Activated T-cell treated with anti-CD3 and anti-CD28 coated beads for 48 hours (primary cell): Measurements from ENCODE around the gene ROR2.
"Not testable (repeated sequence)": the region's sequence is repeated elsewhere in the genome, so short reads cannot be mapped to it uniquely, and the experiment has no call there.

Experiments used
- DNase-seq: peaks from one replicate; pipeline ENCODE4 v3.0.0-alpha.2; 2020; ENCODE audit warnings: low read depth

The ROR2 gene

GRCh38 chr9:91923145-91923544 is 26.9 kb downstream of the ROR2 start:
- DNase-seq = no peak

DNA sequence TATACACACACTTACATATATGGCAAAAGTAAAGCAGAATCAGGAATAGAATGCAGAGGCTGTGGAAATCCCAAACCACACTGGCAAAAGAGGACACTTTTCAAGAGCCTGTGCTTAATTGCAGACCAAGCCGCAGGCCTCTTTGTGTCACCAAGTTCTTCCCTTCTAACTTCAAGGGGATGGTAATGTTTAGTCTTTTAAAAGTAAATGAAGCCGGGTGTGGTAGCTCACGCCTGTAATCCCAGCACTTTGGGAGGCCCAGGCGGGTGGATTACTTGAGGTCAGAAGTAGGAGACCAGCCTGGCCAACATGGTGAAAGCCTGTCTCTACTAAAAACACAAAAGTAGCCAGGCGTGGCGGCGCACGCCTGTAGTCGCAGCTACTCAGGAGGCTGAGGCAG is 28.7 kb downstream of the ROR2 start:
- DNase-seq = no peak

DNA sequence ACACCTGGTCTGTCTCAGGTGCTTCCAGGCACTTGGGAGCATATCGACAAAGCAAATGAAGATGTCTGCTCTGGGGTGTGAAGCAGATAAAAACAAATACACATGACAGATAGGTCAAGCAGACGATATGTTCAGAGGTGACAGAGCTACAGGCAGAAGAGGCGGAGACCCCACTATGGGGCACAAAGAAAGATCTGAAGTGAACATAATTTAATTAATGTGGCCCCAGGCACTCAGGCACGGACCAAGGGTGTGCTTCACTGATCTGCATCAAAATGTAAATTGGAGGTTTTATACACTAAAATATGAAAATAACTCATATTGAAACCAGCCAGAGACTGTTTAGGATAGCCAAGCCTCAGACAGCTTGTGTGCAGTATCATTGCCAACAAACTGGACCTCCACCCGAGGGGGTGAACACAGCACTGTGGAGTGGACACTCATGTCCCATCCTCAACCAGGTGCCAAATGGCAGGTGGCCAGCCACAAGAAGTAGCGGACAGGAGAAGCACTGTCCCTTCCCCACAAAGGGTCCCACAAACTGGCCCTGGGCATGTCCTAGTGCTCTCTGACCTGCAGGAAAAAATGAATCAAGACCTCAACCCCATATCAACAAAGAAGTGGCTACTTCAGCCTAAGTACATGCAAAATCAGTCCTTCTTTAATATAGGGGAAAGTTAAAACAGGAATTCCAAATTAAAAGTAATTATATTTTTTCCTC is 29.2 kb downstream of the ROR2 start:
- no peak for DNase-seq

- no peak for DNase-seq
Measured at GRCh38 chr9:91919621-91920020, 30.4 kb downstream of the ROR2 start.

DNA sequence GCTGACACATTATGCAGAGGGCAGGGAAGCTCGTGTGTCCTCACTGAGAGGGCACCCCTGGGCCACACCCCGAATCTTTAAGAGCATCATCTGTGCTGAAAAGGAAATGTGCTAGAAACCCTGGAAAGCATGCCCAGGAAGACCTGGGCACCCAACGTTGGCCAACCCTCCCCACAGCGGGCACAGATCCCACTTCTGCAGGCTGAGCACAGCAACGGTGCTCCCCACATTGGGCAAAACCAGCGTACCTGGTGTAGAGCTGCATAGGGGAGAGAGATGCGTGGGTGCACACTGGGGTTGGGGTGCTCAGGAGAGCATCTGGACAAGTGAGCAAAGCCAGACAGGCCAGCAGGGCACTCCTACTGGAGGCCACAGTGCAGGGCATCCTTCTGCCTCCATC is 32.6 kb downstream of the ROR2 start:
- no peak for DNase-seq

GRCh38 chr9:91915524-91916263 is 34.3 kb downstream of the ROR2 start:
- no peak for DNase-seq

DNA sequence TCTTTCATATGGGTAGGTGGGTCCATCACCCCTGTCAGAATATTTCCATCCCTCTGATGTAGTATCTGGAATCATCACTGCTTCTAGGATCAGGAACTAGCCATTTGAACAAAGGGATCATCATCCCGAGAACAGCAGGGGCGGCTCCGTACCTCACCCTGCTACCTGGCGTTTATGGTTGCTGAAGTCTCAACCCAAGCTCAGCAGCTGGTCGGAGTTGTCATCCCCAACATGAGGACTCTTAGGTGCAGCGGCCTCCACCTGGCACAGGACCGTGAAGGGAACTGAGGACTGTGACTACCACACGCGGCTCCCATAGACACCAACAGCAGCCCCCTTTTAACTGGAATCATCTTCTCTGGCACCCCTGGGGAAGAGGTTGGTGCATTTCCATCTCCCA is 35.1 kb downstream of the ROR2 start:
- DNase-seq = no peak

DNA sequence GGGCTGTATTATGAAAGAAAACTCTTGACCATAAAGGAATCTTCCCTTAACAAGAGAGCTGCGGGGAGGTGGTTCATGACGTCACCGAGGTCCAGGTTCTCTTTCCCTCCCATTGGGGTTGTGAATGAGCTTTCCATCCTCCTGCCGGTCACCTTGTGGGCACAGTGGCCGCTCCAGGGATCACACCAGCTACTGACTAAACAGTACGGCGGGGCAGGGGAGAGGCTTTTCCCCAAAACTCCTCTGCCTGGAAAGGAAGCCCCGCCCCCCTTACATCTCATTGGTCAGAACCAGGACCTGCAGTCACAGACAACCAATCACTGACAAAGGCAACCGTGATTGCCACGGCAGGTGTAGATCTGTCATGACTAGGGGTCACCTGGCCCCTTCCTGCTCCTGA is 35.6 kb downstream of the ROR2 start:
- no peak for DNase-seq

DNA sequence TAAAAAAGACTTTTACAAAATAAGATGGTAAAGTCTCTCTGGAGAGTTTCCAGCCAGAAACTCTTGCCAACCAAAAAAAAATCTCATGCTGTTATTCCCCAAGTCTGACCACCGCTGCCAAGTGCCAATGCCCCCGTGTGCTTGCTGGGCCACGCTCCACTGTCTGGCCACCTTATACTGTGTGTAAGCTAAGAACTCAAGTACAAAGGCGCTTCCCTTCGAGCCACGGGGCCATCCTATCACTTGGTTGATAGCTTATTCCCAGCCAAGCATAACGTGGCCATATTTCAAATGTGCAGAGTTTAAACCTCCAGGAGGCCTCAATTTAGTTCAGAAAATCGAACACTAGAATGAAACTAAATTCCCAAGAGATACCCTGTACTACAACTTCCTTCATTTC is 36.0 kb downstream of the ROR2 start:
- DNase-seq = no peak

DNA sequence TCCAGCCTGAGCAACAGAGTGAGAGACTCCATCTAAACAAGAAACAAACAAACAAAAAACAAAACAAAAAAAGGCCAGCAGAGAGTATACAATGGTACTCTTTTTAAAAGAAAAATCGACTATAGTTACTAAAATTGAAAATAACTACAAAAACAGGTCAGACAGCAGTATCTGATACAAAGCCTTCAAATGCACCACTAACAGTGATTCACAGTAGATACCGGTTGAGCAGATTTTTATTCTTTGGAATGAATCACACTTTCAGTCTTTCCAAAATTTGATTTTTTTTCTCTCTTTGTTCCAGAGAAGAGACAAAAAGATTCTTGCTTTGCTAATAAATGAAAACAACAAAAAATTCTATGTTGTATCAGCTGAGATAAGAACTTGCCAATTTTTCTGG is 36.9 kb downstream of the ROR2 start:
- DNase-seq = no peak

DNA sequence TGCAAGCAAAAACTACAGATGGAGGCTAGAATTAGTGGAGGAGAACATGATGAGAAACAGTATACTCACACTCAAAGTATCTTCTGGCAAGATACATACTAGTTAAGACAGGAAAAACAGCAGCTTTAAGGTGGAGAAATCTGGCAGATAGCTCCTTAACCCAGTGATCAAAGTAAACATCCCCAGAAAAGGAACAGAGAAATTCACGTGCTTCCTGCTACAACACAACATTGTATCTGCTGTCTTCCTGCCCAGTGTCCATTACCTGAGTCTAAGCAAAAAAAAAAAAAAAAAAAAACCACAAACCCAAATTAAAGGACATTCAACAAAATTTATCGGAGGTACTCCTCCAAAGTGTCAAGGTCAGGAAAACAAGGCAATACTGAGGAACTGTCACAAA is 38.4 kb downstream of the ROR2 start:
- DNase-seq = no peak

- DNase-seq = not testable (repeated sequence)
Measured at GRCh38 chr9:91909256-91909655, 40.8 kb downstream of the ROR2 start.

- no peak for DNase-seq
Measured at GRCh38 chr9:91908746-91909145, 41.3 kb downstream of the ROR2 start.

DNA sequence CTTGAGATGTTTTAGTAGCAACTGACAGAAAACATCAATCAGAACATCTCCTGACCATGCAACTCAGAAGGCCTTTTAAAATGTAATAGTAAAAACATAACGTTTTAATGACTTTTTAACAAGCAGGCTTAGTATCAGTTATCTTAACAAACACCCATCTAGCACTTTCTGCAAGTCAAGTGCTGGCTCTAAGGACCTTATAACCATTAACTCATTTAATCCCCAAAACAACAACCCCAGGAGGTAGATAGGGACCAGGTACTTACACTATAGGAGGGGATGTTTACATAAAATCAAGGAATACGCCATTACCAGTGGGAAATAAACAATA is 41.8 kb downstream of the ROR2 start:
- no peak for DNase-seq

GRCh38 chr9:91907484-91908292 is 42.3 kb downstream of the ROR2 start:
- DNase-seq = no peak

GRCh38 chr9:91905991-91906469 is 44.0 kb downstream of the ROR2 start:
- peak; percentile 18 for DNase-seq

DNA sequence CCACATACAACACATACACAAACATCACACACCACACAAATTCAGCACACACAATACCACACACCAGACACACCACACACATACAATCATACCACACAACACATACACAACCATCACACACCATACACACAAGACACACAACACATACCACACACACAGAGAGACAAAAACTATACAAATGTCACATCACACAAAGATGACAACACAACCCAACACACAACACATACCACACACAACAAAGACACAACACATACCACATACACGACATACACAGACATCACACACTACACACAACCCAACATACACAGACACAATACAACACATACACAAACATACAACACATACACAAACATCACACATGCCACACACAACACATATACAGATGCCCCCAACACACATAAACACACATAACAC is 44.8 kb downstream of the ROR2 start:
- DNase-seq = no peak

- no peak for DNase-seq
Measured at GRCh38 chr9:91904588-91905236, 45.3 kb downstream of the ROR2 start.

DNA sequence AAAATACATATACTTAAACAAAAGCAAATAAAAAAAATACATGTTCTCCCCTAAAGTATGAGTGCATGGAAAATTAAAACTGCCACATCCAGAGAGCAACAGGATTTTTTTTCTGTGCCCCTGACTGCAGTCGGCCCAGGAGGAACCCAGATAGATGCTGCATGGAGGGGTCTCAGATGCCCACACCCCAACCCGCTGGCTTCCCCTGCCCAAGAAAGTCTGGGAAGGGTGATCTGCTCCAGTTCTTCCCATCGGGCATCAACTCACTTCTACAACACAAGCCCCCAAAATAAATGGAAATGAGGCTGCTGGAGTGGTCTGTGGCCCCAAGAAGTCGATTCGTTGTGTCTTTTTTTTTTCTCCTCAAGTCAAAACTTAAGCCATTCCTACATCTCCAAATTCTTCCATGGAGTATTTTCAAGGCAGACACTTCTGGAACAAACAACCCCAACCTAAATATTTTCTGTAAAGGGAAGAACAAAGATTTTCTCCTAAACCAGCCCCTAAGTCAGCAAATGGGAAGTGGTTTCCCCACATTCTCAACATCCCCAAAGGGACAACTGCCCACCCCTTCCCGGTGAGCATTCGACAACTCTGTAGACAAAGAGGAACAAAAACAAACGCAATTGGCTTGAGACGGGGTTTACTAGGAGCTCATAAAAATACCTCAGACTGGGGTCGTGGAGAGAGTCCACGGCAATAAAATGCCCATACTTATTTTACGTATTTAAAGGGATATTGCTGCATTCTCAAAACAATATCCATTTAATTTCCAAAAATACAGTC is 46.7 kb downstream of the ROR2 start:
- DNase-seq = no peak

- DNase-seq = no peak
Measured at GRCh38 chr9:91902475-91903125, 47.4 kb downstream of the ROR2 start.

GRCh38 chr9:91900797-91901177 is 49.2 kb downstream of the ROR2 start:
- no peak for DNase-seq
